HEK293 (cell line): ENCODE results near the gene UROC1.
A peak's percentile ranks its signal among the peaks of the same experiment; 100 is the strongest.

ENCODE experiments used
- CTCF ChIA-PET: fragments of 350-600 bp; formaldehyde crosslinking; extraction: SDS; loops from one replicate; lab custom pipeline; 2021; ENCODE audit warnings: antibody characterized with exemption; lab: Yijun Ruan, JAX
- POLR2A ChIA-PET: fragments of 300-600 bp; formaldehyde crosslinking; extraction: SDS; loops from one replicate; lab custom pipeline; 2020; ENCODE audit warnings: antibody characterized with exemption, inconsistent platforms; lab: Yijun Ruan, JAX
- H3K27ac ChIP-seq: fragments of 200-500 bp; sonication (Bioruptor generic); 2 replicates; pipeline ENCODE4 v1.5.1; 2014; ENCODE audit warnings: low read depth, low read length, control low read depth, inconsistent platforms; ENCODE audit errors: extremely low read depth
- H3K36me3 ChIP-seq, 2 experiments: fragments of 200-500 bp in 1 of 2; sonication (Bioruptor generic) in 1 of 2; 1 replicate in 1 of 2; 2 replicates in 1 of 2; pipeline ENCODE4 v1.5.1; 2014 to 2017; ENCODE audit warnings: inconsistent platforms in 2 of 2, low read length in 2 of 2; ENCODE audit not compliant: control insufficient read depth in 2 of 2, insufficient read depth in 1 of 2
- H3K4me1 ChIP-seq: fragments of 200-500 bp; sonication (Bioruptor generic); 2 replicates; pipeline ENCODE4 v1.5.1; 2014; ENCODE audit warnings: mild to moderate bottlenecking, low read length, inconsistent platforms; ENCODE audit not compliant: control insufficient read depth, insufficient read depth
- H3K4me3 ChIP-seq: 2 replicates; pipeline ENCODE4 v1.5.1; 2011; ENCODE audit warnings: low read depth, mild to moderate bottlenecking, control low read depth, low read length, moderate library complexity
- H3K9me3 ChIP-seq: fragments of 200-500 bp; sonication (Bioruptor generic); 2 replicates; pipeline ENCODE4 v1.5.1; 2014; ENCODE audit warnings: low read depth, low read length, inconsistent platforms; ENCODE audit not compliant: control insufficient read depth, insufficient read depth
- GLIS1 ChIP-seq: fragments of 450-650 bp; formaldehyde crosslinking; IDR thresholded peaks from 2 replicates; pipeline ENCODE4 v1.5.1; 2016; ENCODE audit warnings: missing biosample characterization, missing genetic modification characterization
- OVOL3 ChIP-seq: fragments of 450-650 bp; formaldehyde crosslinking; IDR thresholded peaks from 2 replicates; pipeline ENCODE4 v1.5.1; 2016; ENCODE audit warnings: missing biosample characterization, missing genetic modification characterization
- PRDM1 ChIP-seq: fragments of 450-650 bp; formaldehyde crosslinking; IDR thresholded peaks from 2 replicates; pipeline ENCODE4; 2016; ENCODE audit warnings: missing biosample characterization, missing genetic modification characterization
- REPIN1 ChIP-seq: fragments of 450-650 bp; formaldehyde crosslinking; IDR thresholded peaks from 2 replicates; pipeline ENCODE4 v1.5.1; 2017; ENCODE audit warnings: missing biosample characterization, missing genetic modification characterization, low read depth
- TCF7L2 ChIP-seq: IDR thresholded peaks from 2 replicates; pipeline ENCODE4 v1.6.1; 2011; ENCODE audit warnings: low read depth, mild to moderate bottlenecking, inconsistent platforms, low read length, moderate library complexity, borderline replicate concordance
- ZBTB17 ChIP-seq: fragments of 450-650 bp; formaldehyde crosslinking; IDR thresholded peaks from 2 replicates; pipeline ENCODE4 v1.5.1; 2016; ENCODE audit warnings: missing biosample characterization, missing genetic modification characterization
- ZFP3 ChIP-seq: fragments of 450-650 bp; formaldehyde crosslinking; IDR thresholded peaks from 2 replicates; pipeline ENCODE4 v1.5.1; 2016; ENCODE audit warnings: low read depth, missing biosample characterization, missing genetic modification characterization
- ZNF174 ChIP-seq: fragments of 450-650 bp; formaldehyde crosslinking; IDR thresholded peaks from 2 replicates; pipeline ENCODE4 v1.5.0; 2017; ENCODE audit warnings: missing biosample characterization, mild to moderate bottlenecking, missing genetic modification characterization
- ZNF221 ChIP-seq: fragments of 450-650 bp; formaldehyde crosslinking; IDR thresholded peaks from 2 replicates; pipeline ENCODE4 v1.5.1; 2017; ENCODE audit warnings: missing biosample characterization, missing genetic modification characterization, borderline replicate concordance
- ZNF514 ChIP-seq: fragments of 450-650 bp; formaldehyde crosslinking; IDR thresholded peaks from 2 replicates; pipeline ENCODE4 v1.5.1; 2016; ENCODE audit warnings: missing biosample characterization, missing genetic modification characterization
- ZNF521 ChIP-seq: fragments of 450-650 bp; formaldehyde crosslinking; IDR thresholded peaks from 2 replicates; pipeline ENCODE4 v1.5.1; 2017; ENCODE audit warnings: missing biosample characterization, mild to moderate bottlenecking, missing genetic modification characterization
- ZNF530 ChIP-seq: fragments of 450-650 bp; formaldehyde crosslinking; IDR thresholded peaks from 2 replicates; pipeline ENCODE4 v1.5.1; 2016; ENCODE audit warnings: low read depth, missing biosample characterization, missing genetic modification characterization
- ZNF624 ChIP-seq: fragments of 450-650 bp; formaldehyde crosslinking; IDR thresholded peaks from 2 replicates; pipeline ENCODE4 v1.5.1; 2017; ENCODE audit warnings: missing biosample characterization, missing genetic modification characterization
- ZNF843 ChIP-seq: fragments of 450-650 bp; formaldehyde crosslinking; IDR thresholded peaks from 2 replicates; pipeline ENCODE4 v1.5.1; 2016; ENCODE audit warnings: missing biosample characterization, missing genetic modification characterization
- ZXDB ChIP-seq: fragments of 450-650 bp; formaldehyde crosslinking; IDR thresholded peaks from 2 replicates; pipeline ENCODE4 v1.5.1; 2016; ENCODE audit warnings: missing biosample characterization, missing genetic modification characterization
- TF ChIP-seq, protein P1 (sequence below): fragments of 450-650 bp; formaldehyde crosslinking; conservative IDR thresholded peaks from 2 replicates; pipeline ENCODE4 v1.5.1; 2016; ENCODE audit warnings: low read depth, missing biosample characterization, missing genetic modification characterization
- TF ChIP-seq, protein P2 (sequence below): fragments of 450-650 bp; formaldehyde crosslinking; conservative IDR thresholded peaks from 2 replicates; pipeline ENCODE4 v1.5.1; 2016; ENCODE audit warnings: low read depth, missing biosample characterization, missing genetic modification characterization

The UROC1 gene

DNA sequence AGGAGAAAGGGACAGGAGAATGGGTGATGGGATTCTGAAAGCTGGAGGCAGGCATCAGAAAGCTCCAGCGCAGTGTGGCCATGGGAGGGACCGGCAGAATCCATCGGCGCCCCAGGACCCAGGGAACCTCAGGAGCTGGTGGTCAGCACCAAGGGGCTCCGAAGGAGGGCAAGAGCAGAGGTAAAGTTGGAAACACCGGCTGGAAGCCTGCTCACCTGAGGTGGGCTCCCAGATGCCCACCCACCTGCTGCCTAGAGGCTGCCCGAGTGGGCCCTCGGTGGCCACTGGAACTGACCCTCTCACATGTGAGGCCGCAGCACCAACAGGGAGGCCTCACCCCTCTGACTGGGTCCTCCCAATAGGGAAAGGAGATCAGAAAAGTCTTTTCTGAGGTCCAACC is 31.6 kb downstream of the UROC1 start (continued):
- TF ChIP-seq, protein P1, sequence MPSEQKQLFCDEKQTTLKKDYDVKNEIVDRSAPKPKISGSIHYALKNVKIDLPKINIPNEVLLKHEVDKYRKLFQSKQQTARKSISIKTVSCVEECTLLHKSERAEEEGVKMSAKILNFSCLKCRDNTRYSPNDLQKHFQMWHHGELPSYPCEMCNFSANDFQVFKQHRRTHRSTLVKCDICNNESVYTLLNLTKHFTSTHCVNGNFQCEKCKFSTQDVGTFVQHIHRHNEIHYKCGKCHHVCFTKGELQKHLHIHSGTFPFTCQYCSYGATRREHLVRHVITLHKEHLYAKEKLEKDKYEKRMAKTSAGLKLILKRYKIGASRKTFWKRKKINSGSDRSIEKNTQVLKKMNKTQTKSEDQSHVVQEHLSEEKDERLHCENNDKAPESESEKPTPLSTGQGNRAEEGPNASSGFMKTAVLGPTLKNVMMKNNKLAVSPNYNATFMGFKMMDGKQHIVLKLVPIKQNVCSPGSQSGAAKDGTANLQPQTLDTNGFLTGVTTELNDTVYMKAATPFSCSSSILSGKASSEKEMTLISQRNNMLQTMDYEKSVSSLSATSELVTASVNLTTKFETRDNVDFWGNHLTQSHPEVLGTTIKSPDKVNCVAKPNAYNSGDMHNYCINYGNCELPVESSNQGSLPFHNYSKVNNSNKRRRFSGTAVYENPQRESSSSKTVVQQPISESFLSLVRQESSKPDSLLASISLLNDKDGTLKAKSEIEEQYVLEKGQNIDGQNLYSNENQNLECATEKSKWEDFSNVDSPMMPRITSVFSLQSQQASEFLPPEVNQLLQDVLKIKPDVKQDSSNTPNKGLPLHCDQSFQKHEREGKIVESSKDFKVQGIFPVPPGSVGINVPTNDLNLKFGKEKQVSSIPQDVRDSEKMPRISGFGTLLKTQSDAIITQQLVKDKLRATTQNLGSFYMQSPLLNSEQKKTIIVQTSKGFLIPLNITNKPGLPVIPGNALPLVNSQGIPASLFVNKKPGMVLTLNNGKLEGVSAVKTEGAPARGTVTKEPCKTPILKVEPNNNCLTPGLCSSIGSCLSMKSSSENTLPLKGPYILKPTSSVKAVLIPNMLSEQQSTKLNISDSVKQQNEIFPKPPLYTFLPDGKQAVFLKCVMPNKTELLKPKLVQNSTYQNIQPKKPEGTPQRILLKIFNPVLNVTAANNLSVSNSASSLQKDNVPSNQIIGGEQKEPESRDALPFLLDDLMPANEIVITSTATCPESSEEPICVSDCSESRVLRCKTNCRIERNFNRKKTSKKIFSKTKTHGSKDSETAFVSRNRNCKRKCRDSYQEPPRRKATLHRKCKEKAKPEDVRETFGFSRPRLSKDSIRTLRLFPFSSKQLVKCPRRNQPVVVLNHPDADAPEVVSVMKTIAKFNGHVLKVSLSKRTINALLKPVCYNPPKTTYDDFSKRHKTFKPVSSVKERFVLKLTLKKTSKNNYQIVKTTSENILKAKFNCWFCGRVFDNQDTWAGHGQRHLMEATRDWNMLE, result no peak
- no peak for TF ChIP-seq PRDM1
- TF ChIP-seq GLIS1 (tag by site-specific recombination), result no peak
- TF ChIP-seq ZNF221, result no peak
- no peak for TF ChIP-seq OVOL3
- TF ChIP-seq ZNF843 (tag by site-specific recombination), result no peak
- TF ChIP-seq ZNF174 (tag by site-specific recombination), result no peak
- TF ChIP-seq, all 188 proteins: peak for 0

DNA sequence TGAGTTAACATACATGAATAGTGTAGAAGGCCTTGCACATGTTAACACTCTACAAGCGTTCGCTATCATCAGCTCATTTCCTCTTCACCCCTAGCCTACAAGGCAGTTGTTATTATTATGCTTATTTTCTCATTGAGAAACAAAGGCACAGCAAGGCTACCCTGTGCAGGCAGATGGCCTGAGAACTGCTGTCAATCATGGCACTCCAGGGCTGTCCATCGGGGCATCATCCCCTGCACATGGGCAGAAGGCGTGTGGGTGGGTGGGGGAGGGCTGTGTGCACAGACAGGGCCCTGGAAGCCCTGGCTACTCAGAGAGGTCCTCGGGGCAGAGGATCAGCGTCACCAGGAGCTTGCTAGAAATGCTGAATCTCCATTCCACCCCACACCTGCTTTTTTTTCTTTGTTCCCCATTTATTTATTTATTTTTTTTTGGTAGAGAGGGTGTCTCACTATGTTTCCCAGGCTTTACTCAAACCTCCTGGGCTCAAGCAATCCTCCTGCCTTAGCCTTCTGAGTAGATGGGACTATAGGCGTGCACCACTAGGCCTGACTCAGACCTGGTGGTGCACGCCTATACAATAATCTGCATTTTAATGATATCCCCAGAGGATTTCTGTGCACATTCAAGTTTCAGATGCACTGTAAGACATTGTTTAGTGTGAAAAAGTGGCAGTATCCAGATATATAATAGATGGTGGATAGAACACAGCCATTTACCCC is 32.2 kb downstream of the UROC1 start:
- H3K4me3 ChIP-seq, result no peak overlapping the region
- H3K27ac ChIP-seq, result no peak overlapping the region
- TF ChIP-seq, protein P2, sequence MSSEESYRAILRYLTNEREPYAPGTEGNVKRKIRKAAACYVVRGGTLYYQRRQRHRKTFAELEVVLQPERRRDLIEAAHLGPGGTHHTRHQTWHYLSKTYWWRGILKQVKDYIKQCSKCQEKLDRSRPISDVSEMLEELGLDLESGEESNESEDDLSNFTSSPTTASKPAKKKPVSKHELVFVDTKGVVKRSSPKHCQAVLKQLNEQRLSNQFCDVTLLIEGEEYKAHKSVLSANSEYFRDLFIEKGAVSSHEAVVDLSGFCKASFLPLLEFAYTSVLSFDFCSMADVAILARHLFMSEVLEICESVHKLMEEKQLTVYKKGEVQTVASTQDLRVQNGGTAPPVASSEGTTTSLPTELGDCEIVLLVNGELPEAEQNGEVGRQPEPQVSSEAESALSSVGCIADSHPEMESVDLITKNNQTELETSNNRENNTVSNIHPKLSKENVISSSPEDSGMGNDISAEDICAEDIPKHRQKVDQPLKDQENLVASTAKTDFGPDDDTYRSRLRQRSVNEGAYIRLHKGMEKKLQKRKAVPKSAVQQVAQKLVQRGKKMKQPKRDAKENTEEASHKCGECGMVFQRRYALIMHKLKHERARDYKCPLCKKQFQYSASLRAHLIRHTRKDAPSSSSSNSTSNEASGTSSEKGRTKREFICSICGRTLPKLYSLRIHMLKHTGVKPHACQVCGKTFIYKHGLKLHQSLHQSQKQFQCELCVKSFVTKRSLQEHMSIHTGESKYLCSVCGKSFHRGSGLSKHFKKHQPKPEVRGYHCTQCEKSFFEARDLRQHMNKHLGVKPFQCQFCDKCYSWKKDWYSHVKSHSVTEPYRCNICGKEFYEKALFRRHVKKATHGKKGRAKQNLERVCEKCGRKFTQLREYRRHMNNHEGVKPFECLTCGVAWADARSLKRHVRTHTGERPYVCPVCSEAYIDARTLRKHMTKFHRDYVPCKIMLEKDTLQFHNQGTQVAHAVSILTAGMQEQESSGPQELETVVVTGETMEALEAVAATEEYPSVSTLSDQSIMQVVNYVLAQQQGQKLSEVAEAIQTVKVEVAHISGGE (tag by site-specific recombination), result no peak
- TF ChIP-seq REPIN1 (tag by site-specific recombination) (no peak), ZBTB17 (peak; percentile 78)
- H3K4me1 ChIP-seq, result no peaks in the 10 kb centered on the region
- CTCF ChIA-PET, result interaction anchor here (0.6 kb wide), 1 partner anchor 30 kb away, joined by 4 read pairs; no protein-coding TSS in a partner anchor
- no peaks in the 10 kb centered on the region for H3K36me3 ChIP-seq
- H3K9me3 ChIP-seq, result no peaks in the 10 kb centered on the region
- POLR2A ChIA-PET, result no interaction called here

DNA sequence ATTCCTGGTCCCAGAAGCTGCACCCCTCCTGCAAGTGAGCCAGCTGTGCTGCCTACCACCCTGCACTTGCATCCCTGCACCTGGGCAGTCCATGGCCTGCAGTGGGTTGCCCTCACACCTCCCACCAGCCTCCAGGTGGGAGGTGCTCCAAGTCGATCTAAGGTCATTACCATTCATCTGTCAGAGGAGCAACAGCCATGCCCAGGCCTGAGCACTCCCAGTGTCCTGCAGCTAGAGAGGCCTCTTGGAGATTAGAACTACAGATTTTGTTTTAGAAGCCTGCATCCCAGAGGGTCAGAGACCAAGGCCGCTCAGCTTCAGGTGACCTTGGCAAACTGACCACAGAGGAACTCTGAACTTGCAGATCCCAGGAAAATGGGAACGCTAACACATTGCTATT is 32.9 kb downstream of the UROC1 start:
- TF ChIP-seq ZNF514 (no peak), ZFP3 (tag by site-specific recombination) (no peak), ZNF530 (tag by site-specific recombination) (no peak), ZNF624 (no peak), ZNF521 (tag by site-specific recombination) (no peak), ZXDB (tag by site-specific recombination) (no peak), TCF7L2 (no peak)
- TF ChIP-seq, protein P2 (tag by site-specific recombination), result no peak
- no peaks in the 10 kb centered on the region for H3K4me1 ChIP-seq
- H3K36me3 ChIP-seq, result no peaks in the 10 kb centered on the region
- ChIA-PET POLR2A (no interaction called here), CTCF (no interaction called here)
- H3K27ac ChIP-seq, result no peak overlapping the region
- H3K4me3 ChIP-seq, result no peak overlapping the region
- H3K9me3 ChIP-seq, result no peaks in the 10 kb centered on the region
